Measurements from ENCODE around the gene GPC5.
A peak's percentile ranks its signal among the peaks of the same experiment; 100 is the strongest.
"Not testable (repeated sequence)": the region's sequence is repeated elsewhere in the genome, so short reads cannot be mapped to it uniquely, and the experiment has no call there.

Gene GPC5

DNA sequence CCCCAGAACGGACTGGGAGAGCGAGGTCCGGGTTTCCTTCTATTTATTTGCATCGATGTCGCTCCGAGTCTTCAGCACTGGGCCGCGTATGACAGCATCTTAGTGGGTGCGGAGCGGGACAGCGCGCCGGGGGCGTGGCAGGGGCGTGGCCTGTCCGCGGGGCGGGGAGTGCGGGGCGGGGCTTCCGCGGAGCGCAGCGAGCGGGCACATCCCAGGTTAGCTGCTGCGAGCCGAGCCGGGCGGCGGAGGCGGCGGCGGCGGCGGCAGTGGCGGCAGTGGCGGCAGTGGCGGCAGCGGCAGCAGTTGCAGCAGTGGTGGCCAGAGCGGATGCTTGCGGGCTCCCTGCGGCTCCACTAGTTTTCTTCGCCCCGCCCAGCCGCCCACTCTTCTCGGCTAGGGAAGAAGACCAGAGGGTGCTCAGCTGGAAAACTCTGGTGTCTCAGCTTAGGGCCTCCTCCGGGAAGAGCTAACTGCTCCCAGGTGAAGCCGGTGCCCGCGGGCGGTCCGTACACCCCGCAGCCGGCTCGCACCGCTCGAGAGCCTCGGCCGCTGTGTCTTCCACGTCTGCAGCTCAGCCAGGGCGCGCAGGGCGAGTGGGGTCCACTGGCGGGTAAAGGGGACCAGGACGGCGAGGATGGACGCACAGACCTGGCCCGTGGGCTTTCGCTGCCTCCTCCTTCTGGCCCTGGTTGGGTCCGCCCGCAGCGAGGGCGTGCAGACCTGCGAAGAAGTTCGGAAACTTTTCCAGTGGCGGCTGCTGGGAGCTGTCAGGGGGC, at the start of gene GPC5:
TSS of gene GPC5 (plus strand) at position 209 of the 776 bp plus-strand sequence.
- peak; percentile 69 to 75 for DNase-seq (ENCODE audit: low read depth in 2 of 2)

GRCh38 chr13:91348906-91349435, 49.5 kb upstream of the GPC5 start:
- DNase-seq (ENCODE audit: low read depth in 2 of 2): peak; percentile 88 to 89

- DNase-seq (ENCODE audit: low read depth in 2 of 2): no peak
Measured at GRCh38 chr13:91349992-91350911, 48.2 kb upstream of the GPC5 start.

DNA sequence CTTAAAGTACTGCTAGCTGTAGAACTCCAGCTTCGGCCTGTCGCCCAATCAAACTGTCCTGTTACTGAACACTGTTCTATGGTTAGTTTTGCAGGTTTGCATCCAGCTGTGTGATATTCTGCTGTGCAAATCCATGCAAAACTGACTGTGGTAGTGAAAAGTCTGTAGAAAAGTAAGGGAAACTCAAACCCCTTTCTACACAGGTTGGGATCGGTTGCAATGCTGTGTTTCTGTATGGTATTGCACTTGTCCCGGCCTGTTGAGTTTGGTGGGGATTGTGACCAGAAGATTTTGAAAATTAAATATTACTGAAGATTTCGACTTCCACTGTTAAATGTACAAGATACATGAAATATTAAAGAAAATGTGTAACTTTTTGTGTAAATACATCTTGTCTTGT, 47.3 kb upstream of the GPC5 start:
- no peak for DNase-seq (ENCODE audit: low read depth in 2 of 2)

- DNase-seq (ENCODE audit: low read depth in 2 of 2): no peak
Measured at GRCh38 chr13:91351980-91352379, 46.4 kb upstream of the GPC5 start.

- not testable (repeated sequence) for DNase-seq (ENCODE audit: low read depth in 2 of 2)
Measured at GRCh38 chr13:91352891-91353290, 45.5 kb upstream of the GPC5 start.

- DNase-seq (ENCODE audit: low read depth in 2 of 2): no peak
Measured at GRCh38 chr13:91353494-91353893, 44.9 kb upstream of the GPC5 start.

DNA sequence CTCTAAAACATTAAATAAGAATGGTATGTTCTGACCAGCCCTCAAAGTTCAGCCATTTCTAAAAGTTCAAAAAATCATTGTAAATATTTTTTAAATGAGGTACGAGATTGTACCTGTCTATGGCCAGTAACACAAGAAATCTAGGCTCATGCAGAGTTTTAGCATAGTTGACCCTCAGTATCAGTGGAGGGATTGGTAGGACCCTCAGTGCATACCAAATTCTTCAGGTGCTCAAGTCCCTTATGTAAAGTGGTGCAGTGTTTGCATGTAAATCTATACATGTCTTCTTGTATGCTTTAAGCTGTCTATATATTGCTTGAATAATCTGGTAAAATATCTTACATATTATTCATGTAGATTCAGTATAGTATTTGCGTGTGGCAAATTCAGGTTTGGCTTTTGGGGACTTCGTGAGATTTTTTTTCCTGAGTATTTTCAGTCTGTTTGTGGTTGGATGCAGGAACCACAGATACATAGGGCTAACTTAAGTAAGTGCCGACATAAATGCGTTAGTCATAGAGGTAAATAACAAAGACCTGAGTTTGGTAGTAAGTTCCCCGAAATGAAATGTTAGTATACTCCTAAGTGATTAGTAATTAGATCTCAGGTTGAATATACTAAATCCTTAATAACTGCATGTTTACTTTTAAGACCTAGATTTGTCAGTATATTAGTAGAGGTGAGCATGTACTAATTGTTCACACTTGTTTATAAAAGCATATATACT, 43.2 kb upstream of the GPC5 start:
- no peak for DNase-seq (ENCODE audit: low read depth in 2 of 2)

DNA sequence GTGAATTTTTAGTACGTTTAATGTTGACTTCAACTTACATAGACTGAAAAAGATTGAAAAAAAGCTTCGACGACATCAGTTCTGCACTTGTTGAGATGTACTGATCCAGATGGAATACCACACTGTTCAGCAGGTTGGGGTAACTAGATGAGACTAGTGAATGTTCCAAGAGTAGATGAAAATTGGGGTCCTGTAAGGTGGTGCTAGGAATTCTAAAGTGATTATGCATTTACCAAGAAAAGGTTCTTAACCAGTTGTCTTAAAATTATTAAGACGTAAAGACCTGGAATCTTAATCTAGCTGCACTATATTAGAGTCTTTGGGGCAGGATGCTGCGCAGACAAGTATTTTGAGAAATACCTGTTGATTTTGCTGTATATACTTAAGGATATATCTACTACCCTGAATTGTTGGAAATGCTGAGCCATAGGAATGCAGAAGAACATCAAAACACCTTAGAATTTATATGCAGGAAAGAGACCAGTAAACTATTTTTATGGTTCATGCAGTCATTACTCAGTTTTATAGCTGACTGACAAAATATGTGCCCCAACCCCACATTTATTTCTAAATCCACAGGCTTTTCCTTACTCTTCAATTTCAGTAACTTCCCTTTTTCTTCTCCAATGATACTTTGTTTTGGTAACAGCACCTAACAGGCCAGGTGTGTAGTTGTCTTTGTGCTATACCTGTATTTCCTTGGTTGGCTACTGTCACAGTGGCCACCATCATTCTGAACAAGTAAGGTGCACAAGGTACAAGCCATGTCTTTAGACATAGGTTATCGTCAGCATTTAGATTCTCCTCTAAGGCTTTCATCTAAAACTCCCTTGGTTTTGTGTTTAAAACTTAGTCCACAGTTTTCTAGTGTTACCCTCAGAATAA, 42.4 kb upstream of the GPC5 start:
- no peak for DNase-seq (ENCODE audit: low read depth in 2 of 2)

- DNase-seq (ENCODE audit: low read depth in 2 of 2): no peak
Measured at GRCh38 chr13:91356919-91357612, 41.4 kb upstream of the GPC5 start.

DNA sequence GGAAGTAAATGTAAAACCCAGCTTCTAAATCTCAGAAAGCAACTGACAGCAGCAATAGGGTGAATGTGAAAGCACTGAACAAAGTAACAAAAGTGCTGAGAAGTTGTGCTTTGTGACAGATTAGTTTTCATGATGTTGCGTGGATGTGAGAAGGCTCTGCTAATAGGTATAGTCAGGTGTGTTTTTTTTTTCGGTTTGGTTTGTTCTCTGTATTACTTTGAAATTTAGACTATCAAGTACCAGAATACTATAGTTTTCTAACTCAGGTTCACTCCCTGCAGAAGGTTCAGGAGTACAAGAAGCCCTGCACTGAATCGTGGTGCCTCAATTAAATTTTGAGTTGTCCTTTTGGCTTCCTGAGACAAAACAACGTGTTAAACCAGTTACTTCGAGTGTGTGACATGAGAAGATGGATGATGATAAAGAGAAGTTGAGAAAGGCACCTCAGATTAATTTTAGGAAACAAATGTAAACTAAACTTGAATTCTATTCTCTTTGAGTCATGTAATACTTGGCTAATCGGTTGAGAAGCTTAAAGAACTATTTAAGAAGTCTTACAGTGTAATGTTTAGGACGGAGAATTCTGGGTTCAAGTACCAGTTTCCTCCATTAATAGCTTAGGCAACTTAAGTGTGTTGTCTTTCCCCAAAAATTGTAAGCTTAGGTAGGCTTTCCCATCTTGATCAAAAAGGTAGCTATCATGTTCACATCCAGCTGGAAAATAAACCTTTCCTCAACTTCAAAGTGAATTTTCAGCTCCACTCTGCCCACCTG, 40.6 kb upstream of the GPC5 start:
- DNase-seq (ENCODE audit: low read depth in 2 of 2): no peak

GRCh38 chr13:91358387-91358782, 40.0 kb upstream of the GPC5 start:
- no peak for DNase-seq (ENCODE audit: low read depth in 2 of 2)

GRCh38 chr13:91359111-91359510, 39.3 kb upstream of the GPC5 start:
- no peak for DNase-seq (ENCODE audit: low read depth in 2 of 2)

GRCh38 chr13:91359631-91360030, 38.8 kb upstream of the GPC5 start:
- DNase-seq (ENCODE audit: low read depth in 2 of 2): no peak

DNA sequence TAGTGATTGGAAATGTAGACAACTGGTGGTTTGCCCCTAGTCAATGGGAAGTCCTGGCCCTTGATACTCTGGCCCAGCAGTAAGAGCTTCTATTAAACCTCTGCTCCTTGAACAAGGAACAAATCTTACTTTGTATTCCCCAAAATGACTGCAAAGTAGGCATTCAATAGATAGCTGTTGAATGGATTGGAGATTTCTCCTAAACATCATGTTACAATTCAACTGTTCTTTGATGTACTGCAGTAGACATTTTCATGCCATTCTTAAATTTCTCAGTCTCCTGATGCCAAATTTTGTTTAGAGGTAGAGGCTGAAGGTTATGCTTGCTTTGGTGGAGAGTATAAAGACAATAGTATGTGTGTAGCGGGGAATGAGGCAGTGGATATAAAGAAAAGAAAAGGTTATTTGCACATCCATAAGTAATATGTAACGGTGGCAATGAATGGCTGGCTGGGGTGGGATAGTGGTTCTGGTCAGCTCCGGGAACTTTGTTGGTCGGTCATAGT, 38.1 kb upstream of the GPC5 start:
- no peak for DNase-seq (ENCODE audit: low read depth in 2 of 2)

- no peak for DNase-seq (ENCODE audit: low read depth in 2 of 2)
Measured at GRCh38 chr13:91361755-91362271, 36.6 kb upstream of the GPC5 start.

- no peak for DNase-seq (ENCODE audit: low read depth in 2 of 2)
Measured at GRCh38 chr13:91362908-91363307, 35.5 kb upstream of the GPC5 start.

DNA sequence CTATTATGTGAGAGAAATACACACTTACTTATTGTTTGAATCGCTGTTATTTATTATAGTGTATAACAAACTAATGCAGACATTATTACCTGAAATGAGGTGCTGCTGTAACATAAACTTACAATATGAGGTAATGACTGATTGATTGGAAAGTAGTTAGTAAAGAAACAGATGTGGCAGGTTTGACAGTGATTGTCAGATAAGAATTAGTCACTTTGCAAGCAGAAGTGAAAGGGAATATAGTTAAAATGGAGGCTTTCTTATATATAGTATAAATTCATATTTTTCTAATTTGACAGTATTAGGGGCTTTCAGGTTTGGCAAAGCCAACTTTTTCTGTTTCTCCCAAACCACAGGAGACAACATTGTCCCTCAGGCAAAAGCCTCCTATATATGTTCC, 30.3 kb upstream of the GPC5 start:
- no peak for DNase-seq (ENCODE audit: low read depth in 2 of 2)
